GM18951 (cell line): Measurements from ENCODE around the gene YIPF2.
"Not testable (repeated sequence)": the region's sequence is repeated elsewhere in the genome, so short reads cannot be mapped to it uniquely, and the experiment has no call there.

Source experiments
- POLR2A ChIP-seq: IDR thresholded peaks from 4 replicates; pipeline ENCODE4 v1.6.1; 2011; ENCODE audit warnings: mild to moderate bottlenecking; ENCODE audit not compliant: insufficient read length, insufficient read depth; ENCODE audit errors: extremely low read depth
- in situ Hi-C: fragments of 300-500 bp; cut with MboI; formaldehyde crosslinking; loops from one replicate; pipeline ENCODE4 v1.12.0; 2022; ENCODE audit warnings: low sequenced_read_pairs, mixed read lengths, inconsistent platforms; ENCODE audit not compliant: unreplicated experiment

YIPF2 gene

GRCh38 chr19:10888421-10888866 lies 40.0 kb downstream of the YIPF2 start:
- in situ Hi-C loops, result no loop called here
- TF ChIP-seq POLR2A, result no peak

GRCh38 chr19:10887616-10888367 lies 40.6 kb downstream of the YIPF2 start:
- TF ChIP-seq POLR2A, result no peak
- in situ Hi-C loops, result no loop called here

- in situ Hi-C loops, result no loop called here
- TF ChIP-seq POLR2A, result no peak
Measured at GRCh38 chr19:10885201-10886169, 43.0 kb downstream of the YIPF2 start.

- in situ Hi-C loops, result no loop called here
- no peak for TF ChIP-seq POLR2A
Measured at GRCh38 chr19:10884274-10884673, 44.2 kb downstream of the YIPF2 start.

GRCh38 chr19:10882108-10882457 lies 46.4 kb downstream of the YIPF2 start:
- no peak for TF ChIP-seq POLR2A
- in situ Hi-C loops, result no loop called here

- in situ Hi-C loops, result no loop called here
- no peak for TF ChIP-seq POLR2A
Measured at GRCh38 chr19:10881403-10882107, 46.9 kb downstream of the YIPF2 start.

GRCh38 chr19:10878253-10878652 lies 50.2 kb downstream of the YIPF2 start:
- TF ChIP-seq POLR2A, result no peak
- in situ Hi-C loops, result no loop called here

- in situ Hi-C loops, result not testable (repeated sequence)
Measured at GRCh38 chr19:10877608-10878007, 50.8 kb downstream of the YIPF2 start.

GRCh38 chr19:10876459-10877240 lies 51.8 kb downstream of the YIPF2 start:
- no peak for TF ChIP-seq POLR2A
- in situ Hi-C loops, result no loop called here

GRCh38 chr19:10874024-10874423 lies 54.4 kb downstream of the YIPF2 start:
- TF ChIP-seq POLR2A, result no peak

GRCh38 chr19:10872546-10873107 lies 55.8 kb downstream of the YIPF2 start:
- in situ Hi-C loops, result no loop called here
- TF ChIP-seq POLR2A, result no peak

More at GRCh38 chr19:10874024-10874423, 54.4 kb downstream of the YIPF2 start:
- in situ Hi-C loops, result no loop called here
